Large intestine (tissue), 3 donors: Measurements from ENCODE around the gene HERC3. TPM values are rescaled to one million over a fixed set of nuclear protein-coding genes. Genes with fewer than 3 reads are reported as not detected.

Experiments
- DNase-seq, 2 donors: peaks; one replicate each; pipeline versions ENCODE4 v3.0.0 to v3.0.0-alpha.2; 2013
- H3K27ac ChIP-seq: one replicate; pipeline ENCODE4 v1.5.1; 2013; ENCODE audit warnings: low read length
- H3K27me3 ChIP-seq: 2 replicates; pipeline ENCODE4 v1.6.1; 2013; ENCODE audit warnings: low read length; ENCODE audit not compliant: control insufficient read depth, insufficient read depth
- H3K36me3 ChIP-seq: 2 replicates; pipeline ENCODE4 v1.6.1; 2013; ENCODE audit warnings: low read length; ENCODE audit not compliant: control insufficient read depth, insufficient read depth
- H3K4me1 ChIP-seq: one replicate; pipeline ENCODE4 v1.6.1; 2013; ENCODE audit warnings: low read length; ENCODE audit not compliant: control insufficient read depth, insufficient read depth
- H3K4me3 ChIP-seq: one replicate; pipeline ENCODE4 v1.5.1; 2013; ENCODE audit warnings: low read length
- H3K9me3 ChIP-seq: one replicate; pipeline ENCODE4 v1.6.1; 2013; ENCODE audit warnings: mild to moderate bottlenecking, low read depth, low read length, moderate library complexity; ENCODE audit not compliant: control insufficient read depth
- WGBS: methylation state at CpG from one replicate; pipeline ENCODE4 v1.1.5; 2013; ENCODE audit warnings: low lambda C conversion rate; ENCODE audit not compliant: insufficient coverage; 5-methylcytosine and 5-hydroxymethylcytosine counted together
- polyA plus RNA-seq: library from polyadenylated mRNA; unstranded; fragments of 120-200 nt; gene quantifications from one replicate; pipeline ENCODE4 v1.2.1, GENCODE V29; 2013

HERC3 gene
- polyA plus RNA-seq, 1 donor, result 15.1 TPM

GRCh38 chr4:88659055-88659889, 67.0 kb downstream of the HERC3 start:
- H3K27ac ChIP-seq, result peak overlapping the region; percentile 84
- H3K27me3 ChIP-seq, result no peaks in the 10 kb centered on the region
- H3K4me1 ChIP-seq, result peaks cover 20% of the 10 kb centered on the region
- H3K4me3 ChIP-seq, result no peak overlapping the region
- H3K9me3 ChIP-seq, result no peaks in the 10 kb centered on the region
- peaks cover 6% of the 10 kb centered on the region for H3K36me3 ChIP-seq
- WGBS, result no CpG with 5 or more reads among the region's 4 CpGs
- DNase-seq, result peak; percentile 54 to 78

DNA sequence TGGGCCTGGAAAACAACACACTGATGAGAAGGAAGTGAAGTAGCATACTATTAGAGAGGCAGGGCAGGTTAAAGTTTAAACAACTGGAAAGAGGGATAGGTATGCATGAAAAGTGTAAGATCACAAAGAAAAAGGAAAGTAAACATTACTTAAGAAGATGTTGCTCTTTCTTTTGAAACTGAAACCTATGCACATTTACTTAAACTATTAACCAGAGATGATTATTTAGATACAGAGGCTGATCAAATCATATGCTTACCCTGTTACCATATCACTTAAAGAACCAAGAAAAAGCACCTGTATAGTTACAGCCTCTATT, 67.6 kb downstream of the HERC3 start:
- Histone ChIP-seq H3K27me3 (no peaks in the 10 kb centered on the region), H3K27ac (peak overlapping the region; percentile 84), H3K4me3 (no peak overlapping the region), H3K36me3 (peaks cover 6% of the 10 kb centered on the region), H3K4me1 (peaks cover 20% of the 10 kb centered on the region), H3K9me3 (no peaks in the 10 kb centered on the region)
- peak; percentile 24 to 67 for DNase-seq

GRCh38 chr4:88660446-88661294, 68.4 kb downstream of the HERC3 start:
- Histone ChIP-seq H3K27ac (peak overlapping the region; percentile 84), H3K9me3 (no peaks in the 10 kb centered on the region), H3K4me1 (peaks cover 20% of the 10 kb centered on the region), H3K27me3 (no peaks in the 10 kb centered on the region), H3K36me3 (peaks cover 6% of the 10 kb centered on the region), H3K4me3 (no peak overlapping the region)
- 17% methylated on average over 1 of the region's 7 CpGs for whole genome bisulfite sequencing
- peak; percentile 62 to 77 for DNase-seq

DNA sequence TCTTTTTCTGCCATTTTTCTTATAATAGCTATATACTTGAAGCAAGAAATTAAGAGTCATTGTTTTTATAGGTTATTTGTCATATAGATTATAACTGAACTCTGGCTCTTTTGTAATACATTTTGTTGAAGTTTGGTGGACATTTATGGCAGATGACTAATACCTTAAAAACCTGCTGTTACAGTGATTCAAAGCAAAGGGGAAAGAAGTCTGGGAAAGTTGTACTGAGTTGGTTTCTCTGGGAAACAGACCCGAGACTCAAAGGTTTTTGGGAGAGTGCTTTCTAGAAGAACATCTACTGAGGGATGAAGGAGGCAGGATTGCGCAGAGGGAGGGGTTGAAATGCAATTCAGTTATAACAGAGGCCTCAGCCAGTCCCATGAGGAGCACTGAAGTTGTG, 69.5 kb downstream of the HERC3 start:
- WGBS, result no CpG with 5 or more reads among the region's 2 CpGs
- Histone ChIP-seq H3K4me1 (peaks cover 20% of the 10 kb centered on the region), H3K27ac (peak overlapping the region; percentile 84), H3K27me3 (no peaks in the 10 kb centered on the region), H3K36me3 (peaks cover 3% of the 10 kb centered on the region), H3K4me3 (no peak overlapping the region), H3K9me3 (no peaks in the 10 kb centered on the region)
- peak; percentile 23 to 65 for DNase-seq

DNA sequence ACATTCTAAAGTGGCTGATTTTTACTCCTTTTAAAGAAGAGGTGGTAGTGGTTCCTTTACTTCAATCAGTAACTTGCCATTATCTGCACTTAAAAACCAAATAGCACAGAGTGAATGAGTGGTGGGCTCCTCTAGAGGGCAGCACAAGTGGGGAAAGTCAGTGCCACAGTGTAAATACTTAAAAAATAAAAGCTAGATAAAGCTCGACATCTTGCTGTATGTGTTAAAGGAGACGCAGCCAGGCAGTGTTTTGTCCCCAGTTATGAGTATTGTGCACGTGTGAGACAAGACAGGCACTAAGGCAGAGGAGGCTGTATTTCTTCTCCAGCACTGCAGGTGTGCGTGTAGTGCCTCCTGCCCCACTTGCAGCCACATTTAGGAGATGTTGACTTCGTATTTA, 80.7 kb downstream of the HERC3 start:
- H3K4me1 ChIP-seq, result no peaks in the 10 kb centered on the region
- H3K9me3 ChIP-seq, result no peaks in the 10 kb centered on the region
- no peak overlapping the region for H3K4me3 ChIP-seq
- peak; percentile 7 to 22 for DNase-seq
- H3K27ac ChIP-seq, result no peak overlapping the region
- WGBS, result 83% methylated on average over 1 of the region's 5 CpGs
- peaks cover 11% of the 10 kb centered on the region for H3K36me3 ChIP-seq
- H3K27me3 ChIP-seq, result no peaks in the 10 kb centered on the region

DNA sequence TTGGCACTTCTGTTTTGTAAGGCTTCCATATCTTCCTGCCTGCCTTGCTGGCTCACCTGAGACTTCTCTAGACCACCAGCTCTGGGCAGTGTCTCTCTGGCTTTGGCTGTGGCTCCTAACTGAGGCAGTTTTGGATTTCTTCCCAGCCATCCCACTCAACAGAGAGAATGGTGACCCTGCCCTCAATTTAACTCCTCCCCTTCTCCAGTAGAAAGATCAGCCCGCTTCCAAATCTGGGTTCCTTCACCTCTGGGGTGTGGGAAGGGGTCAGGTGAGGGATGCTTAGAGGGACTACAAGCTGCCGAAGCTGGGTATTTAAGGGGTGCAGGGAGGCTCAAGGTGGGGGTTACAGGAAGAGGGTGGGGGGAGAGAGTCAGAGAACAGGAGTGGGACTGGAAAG, 81.6 kb downstream of the HERC3 start:
- no peaks in the 10 kb centered on the region for H3K9me3 ChIP-seq
- no peak for DNase-seq
- 100% methylated on average over 1 of the region's 2 CpGs for WGBS
- H3K27me3 ChIP-seq, result no peaks in the 10 kb centered on the region
- H3K27ac ChIP-seq, result no peak overlapping the region
- H3K36me3 ChIP-seq, result peaks cover 11% of the 10 kb centered on the region
- no peaks in the 10 kb centered on the region for H3K4me1 ChIP-seq
- H3K4me3 ChIP-seq, result no peak overlapping the region

DNA sequence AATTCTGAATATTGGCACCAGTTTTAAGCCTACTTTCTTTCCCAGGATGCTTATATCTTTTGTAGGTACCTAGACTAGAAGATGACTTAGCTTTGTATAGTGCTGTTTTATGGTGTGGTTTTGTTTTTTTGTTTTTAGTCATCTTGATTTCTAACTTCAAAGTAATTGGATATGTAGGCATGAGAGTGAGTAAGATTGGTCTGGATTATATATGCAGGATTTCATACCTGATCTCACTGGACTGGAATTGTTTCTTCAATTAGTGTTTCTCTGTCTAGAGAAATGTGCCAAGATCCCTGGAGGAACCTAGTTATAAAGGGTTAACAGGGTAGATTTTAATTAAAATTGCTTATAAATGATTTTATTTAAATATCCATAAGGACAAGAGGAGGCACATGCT, 82.3 kb downstream of the HERC3 start:
- Histone ChIP-seq H3K4me1 (no peaks in the 10 kb centered on the region), H3K27me3 (no peaks in the 10 kb centered on the region), H3K9me3 (no peaks in the 10 kb centered on the region), H3K27ac (no peak overlapping the region), H3K36me3 (peaks cover 16% of the 10 kb centered on the region), H3K4me3 (no peak overlapping the region)
- DNase-seq, result no peak

GRCh38 chr4:88674979-88675378, 82.7 kb downstream of the HERC3 start:
- H3K27ac ChIP-seq, result no peak overlapping the region
- no CpG with 5 or more reads among the region's 2 CpGs for WGBS

DNA sequence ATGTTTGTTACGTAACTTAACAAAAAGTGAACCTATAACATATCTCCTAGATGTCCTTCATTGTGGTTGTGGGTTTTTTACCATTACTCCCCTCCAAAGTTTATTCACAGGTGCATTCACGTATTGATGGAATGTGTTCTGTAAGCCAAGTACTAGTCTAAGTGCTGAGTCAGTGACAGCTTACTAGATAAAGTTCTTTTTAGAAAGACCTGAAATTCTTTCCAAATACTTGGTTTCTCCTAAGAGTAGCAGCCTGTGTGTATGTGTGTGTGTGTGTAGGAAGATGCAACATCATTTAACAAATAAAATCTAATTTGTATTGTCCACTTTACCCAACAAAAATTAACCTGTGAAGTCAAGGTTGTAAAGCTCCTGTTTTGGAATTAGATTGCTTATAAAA, 83.3 kb downstream of the HERC3 start:
- Histone ChIP-seq H3K27ac (no peak overlapping the region), H3K36me3 (peaks cover 22% of the 10 kb centered on the region), H3K27me3 (no peaks in the 10 kb centered on the region), H3K9me3 (no peaks in the 10 kb centered on the region), H3K4me3 (no peak overlapping the region), H3K4me1 (no peaks in the 10 kb centered on the region)
- no peak for DNase-seq
- no CpG with 5 or more reads among the region's 2 CpGs for WGBS

More at GRCh38 chr4:88674979-88675378, 82.7 kb downstream of the HERC3 start:
- H3K4me3 ChIP-seq, result no peak overlapping the region
- no peaks in the 10 kb centered on the region for H3K4me1 ChIP-seq
- no peak for DNase-seq
- H3K36me3 ChIP-seq, result peaks cover 19% of the 10 kb centered on the region
- no peaks in the 10 kb centered on the region for H3K27me3 ChIP-seq
- no peaks in the 10 kb centered on the region for H3K9me3 ChIP-seq

DNA sequence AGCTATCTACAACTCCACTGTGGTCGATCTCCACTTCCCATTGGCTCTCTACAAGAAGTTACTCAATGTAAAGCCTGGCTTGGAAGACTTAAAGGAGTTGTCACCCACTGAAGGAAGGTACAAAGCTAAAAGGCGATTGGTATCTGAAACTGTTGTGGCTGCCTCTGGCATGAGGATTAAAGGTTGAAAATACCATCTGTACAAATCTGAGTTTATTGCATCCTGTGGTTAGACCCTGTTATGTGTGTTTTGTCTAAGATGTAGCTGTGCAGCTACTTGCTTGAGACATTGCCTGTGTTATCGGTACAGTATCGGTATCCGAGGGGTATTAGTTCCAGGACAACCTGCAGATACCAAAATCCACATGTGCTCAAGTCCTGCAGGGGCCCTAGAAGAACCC, 88.9 kb downstream of the HERC3 start:
- no peaks in the 10 kb centered on the region for H3K27me3 ChIP-seq
- no peak overlapping the region for H3K4me3 ChIP-seq
- H3K27ac ChIP-seq, result no peak overlapping the region
- no CpG with 5 or more reads among the region's 5 CpGs for WGBS
- H3K9me3 ChIP-seq, result no peaks in the 10 kb centered on the region
- no peaks in the 10 kb centered on the region for H3K4me1 ChIP-seq
- H3K36me3 ChIP-seq, result peaks cover 25% of the 10 kb centered on the region
- no peak for DNase-seq
